ENCODE measurements around the gene SLC8A3.
"Not testable (repeated sequence)": the region's sequence is repeated elsewhere in the genome, so short reads cannot be mapped to it uniquely, and the experiment has no call there.

Gene SLC8A3, protein sequence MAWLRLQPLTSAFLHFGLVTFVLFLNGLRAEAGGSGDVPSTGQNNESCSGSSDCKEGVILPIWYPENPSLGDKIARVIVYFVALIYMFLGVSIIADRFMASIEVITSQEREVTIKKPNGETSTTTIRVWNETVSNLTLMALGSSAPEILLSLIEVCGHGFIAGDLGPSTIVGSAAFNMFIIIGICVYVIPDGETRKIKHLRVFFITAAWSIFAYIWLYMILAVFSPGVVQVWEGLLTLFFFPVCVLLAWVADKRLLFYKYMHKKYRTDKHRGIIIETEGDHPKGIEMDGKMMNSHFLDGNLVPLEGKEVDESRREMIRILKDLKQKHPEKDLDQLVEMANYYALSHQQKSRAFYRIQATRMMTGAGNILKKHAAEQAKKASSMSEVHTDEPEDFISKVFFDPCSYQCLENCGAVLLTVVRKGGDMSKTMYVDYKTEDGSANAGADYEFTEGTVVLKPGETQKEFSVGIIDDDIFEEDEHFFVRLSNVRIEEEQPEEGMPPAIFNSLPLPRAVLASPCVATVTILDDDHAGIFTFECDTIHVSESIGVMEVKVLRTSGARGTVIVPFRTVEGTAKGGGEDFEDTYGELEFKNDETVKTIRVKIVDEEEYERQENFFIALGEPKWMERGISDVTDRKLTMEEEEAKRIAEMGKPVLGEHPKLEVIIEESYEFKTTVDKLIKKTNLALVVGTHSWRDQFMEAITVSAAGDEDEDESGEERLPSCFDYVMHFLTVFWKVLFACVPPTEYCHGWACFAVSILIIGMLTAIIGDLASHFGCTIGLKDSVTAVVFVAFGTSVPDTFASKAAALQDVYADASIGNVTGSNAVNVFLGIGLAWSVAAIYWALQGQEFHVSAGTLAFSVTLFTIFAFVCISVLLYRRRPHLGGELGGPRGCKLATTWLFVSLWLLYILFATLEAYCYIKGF

DNA sequence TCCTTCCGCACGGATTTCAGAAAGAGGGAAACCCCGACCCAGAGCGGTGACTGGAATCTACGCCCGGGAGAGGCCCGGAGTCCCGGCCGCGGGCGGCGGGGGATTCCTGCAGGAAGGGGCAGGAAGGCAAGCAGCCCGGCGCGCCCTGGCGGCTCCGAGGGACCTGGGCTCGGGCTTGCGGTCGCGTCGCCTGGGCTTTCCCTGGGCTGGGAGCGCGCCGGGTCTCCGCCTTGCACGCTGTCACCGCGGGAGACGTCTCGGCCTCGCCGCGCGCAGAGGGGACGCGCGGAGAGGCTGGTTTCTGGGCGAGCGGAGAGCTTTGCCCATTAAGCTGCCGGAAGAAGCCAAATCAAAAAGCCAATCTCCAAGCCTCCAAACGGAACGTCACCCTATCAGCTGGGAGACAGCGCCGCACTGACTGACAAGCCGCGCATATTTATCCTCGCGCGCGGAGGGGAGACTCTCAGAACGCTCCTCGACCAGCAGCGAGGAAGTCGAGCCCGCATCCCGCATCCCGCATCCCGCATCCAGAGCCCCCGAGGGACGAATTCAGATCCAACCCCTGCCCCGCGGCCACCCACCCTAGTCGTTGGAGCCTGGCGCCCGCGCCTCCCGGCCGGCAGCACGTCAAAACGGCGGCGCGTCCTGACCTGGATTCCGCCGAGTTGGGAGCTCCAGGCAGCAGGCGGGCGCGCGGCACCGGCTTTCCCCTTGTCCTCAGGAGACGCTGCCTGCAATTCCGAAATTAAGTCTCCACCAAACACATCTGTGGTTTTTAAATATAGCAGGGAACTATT, at the start of gene SLC8A3:
Gene SLC8A3 (minus strand): TSS at position 293 of the 797 bp plus-strand sequence. CDS start 20,529 bp downstream, outside the sequence.
- Histone ChIP-seq H3K9ac (ENCODE audit: low read depth, low read length) (no peak within 1 kb of the TSS), H3K9me3 (ENCODE audit: control insufficient read depth, insufficient read depth, low read length) (no peaks in the 10 kb centered on the region), H3K4me3 (ENCODE audit: low read depth, low read length) (peak within 1 kb of the TSS; percentile 86), H3K27me3 (ENCODE audit: control insufficient read depth, insufficient read depth, low read length) (peaks cover 57% of the 10 kb centered on the region), H3K36me3 (ENCODE audit: control insufficient read depth, insufficient read depth, low read length) (no peaks in the 10 kb centered on the region), H3K4me1 (ENCODE audit: control insufficient read depth, insufficient read depth, low read length) (peaks cover 12% of the 10 kb centered on the region)

DNA sequence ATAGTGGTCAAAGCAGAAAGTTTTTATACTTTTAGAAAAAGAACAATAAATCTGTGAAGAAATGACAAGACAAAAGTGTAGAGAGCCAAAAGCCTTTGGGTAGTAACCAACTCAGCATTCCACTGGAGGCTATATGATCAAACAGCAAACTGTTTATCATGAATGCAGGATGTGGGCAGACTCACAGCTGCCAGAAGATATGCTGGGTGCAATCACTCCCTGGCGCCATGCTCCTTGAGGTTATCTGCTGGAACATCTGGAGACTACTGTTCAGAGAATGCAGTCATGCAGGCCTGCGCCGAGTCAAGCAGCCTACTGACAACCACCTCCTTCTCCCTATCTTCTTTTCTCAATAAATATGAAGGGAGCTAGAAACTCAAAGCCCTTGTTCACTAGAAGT, 49.0 kb upstream of the SLC8A3 start:
- H3K9ac ChIP-seq (ENCODE audit: low read depth, low read length), result no peak overlapping the region
- H3K27me3 ChIP-seq (ENCODE audit: control insufficient read depth, insufficient read depth, low read length), result peaks cover 3% of the 10 kb centered on the region
- no peak overlapping the region for H3K4me3 ChIP-seq (ENCODE audit: low read depth, low read length)
- H3K36me3 ChIP-seq (ENCODE audit: control insufficient read depth, insufficient read depth, low read length), result no peaks in the 10 kb centered on the region
- no peaks in the 10 kb centered on the region for H3K9me3 ChIP-seq (ENCODE audit: control insufficient read depth, insufficient read depth, low read length)
- H3K4me1 ChIP-seq (ENCODE audit: control insufficient read depth, insufficient read depth, low read length), result no peaks in the 10 kb centered on the region

DNA sequence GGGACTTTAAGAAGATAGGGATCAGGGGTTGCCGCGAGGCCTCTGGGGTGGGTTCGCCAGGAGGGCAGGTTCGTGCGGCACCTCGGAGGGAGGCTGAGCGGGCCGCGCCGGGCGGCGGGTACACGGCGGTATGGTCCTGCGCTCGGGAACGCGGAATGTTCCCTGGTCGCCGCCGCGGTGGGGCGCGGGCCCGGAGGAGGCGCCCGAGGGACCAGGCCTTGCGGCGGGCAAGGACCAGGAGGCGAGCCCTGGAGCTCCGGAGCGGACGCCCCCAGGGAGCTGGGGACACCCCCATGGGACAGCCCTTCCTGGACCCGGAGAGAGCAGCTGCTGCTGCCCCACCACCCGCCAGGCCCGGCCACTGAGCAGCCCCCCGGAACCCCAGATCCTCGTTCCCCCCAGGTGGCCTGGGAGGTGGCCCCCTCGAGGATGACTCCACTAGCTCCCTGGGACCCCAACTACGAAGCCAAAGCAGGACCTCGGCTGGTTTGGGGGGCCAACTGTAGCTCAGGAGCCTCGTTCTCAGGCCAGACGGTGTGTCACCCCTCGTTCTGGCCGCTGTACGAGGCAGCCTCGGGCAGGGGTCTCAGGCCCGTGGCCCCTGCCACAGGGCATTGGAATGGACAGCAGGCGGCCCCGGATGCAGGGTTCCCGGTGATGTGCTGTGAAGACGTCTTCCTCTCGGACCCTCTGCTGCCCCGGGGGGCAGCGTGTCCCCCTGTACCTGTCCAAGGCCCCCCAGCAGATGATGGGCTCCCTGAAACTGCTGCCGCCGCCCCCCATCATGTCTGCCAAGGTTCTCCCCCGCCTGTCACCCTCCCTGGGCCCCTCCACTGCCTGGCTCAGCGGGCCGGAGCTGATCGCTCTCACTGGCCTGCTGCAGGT, 45.6 kb upstream of the SLC8A3 start:
- peaks cover 7% of the 10 kb centered on the region for H3K4me1 ChIP-seq (ENCODE audit: control insufficient read depth, insufficient read depth, low read length)

DNA sequence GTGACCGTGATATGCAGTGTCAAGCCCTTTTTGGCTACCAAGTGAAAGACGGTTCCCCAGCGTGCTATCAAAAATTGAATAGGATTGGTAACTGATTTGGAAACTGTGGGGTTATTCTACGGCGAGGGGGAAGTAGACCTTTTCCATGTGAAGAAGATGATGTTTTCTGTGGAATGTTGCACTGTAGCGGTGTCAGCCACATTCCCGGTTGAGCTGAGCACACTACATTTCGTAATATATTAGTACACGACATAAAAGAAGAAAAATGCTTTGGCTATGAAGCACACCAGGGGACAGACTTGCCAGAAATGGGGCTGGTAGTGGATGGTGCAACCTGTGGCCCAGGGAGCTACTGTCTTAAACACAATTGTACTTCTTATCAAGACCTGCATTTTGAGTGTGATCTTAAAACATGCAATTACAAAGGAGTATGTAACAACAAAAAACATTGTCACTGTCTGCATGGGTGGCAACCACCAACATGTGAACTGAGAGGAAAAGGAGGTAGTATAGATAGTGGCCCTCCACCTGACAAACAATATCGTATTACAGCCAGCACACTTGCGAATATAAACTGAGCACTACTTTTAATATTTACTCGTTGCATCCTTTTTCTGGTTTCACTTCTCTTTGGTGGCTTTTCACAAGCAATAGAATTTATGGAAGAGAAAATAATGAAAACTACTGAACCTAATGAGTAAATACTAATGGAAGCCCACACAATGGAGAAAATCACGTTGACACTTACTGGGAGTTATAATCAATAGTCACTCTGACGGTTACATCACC, 43.2 kb upstream of the SLC8A3 start:
- H3K36me3 ChIP-seq (ENCODE audit: control insufficient read depth, insufficient read depth, low read length); H3K27me3 ChIP-seq (ENCODE audit: control insufficient read depth, insufficient read depth, low read length); H3K4me1 ChIP-seq (ENCODE audit: control insufficient read depth, insufficient read depth, low read length); H3K4me3 ChIP-seq (ENCODE audit: low read depth, low read length); H3K9me3 ChIP-seq (ENCODE audit: control insufficient read depth, insufficient read depth, low read length); H3K9ac ChIP-seq (ENCODE audit: low read depth, low read length): not testable (repeated sequence)

More for the DNA sequence above, 45.6 kb upstream of the SLC8A3 start:
- Histone ChIP-seq H3K9ac (ENCODE audit: low read depth, low read length) (no peak overlapping the region), H3K4me3 (ENCODE audit: low read depth, low read length) (no peak overlapping the region), H3K36me3 (ENCODE audit: control insufficient read depth, insufficient read depth, low read length) (no peaks in the 10 kb centered on the region), H3K27me3 (ENCODE audit: control insufficient read depth, insufficient read depth, low read length) (peaks cover 3% of the 10 kb centered on the region), H3K9me3 (ENCODE audit: control insufficient read depth, insufficient read depth, low read length) (no peaks in the 10 kb centered on the region)

DNA sequence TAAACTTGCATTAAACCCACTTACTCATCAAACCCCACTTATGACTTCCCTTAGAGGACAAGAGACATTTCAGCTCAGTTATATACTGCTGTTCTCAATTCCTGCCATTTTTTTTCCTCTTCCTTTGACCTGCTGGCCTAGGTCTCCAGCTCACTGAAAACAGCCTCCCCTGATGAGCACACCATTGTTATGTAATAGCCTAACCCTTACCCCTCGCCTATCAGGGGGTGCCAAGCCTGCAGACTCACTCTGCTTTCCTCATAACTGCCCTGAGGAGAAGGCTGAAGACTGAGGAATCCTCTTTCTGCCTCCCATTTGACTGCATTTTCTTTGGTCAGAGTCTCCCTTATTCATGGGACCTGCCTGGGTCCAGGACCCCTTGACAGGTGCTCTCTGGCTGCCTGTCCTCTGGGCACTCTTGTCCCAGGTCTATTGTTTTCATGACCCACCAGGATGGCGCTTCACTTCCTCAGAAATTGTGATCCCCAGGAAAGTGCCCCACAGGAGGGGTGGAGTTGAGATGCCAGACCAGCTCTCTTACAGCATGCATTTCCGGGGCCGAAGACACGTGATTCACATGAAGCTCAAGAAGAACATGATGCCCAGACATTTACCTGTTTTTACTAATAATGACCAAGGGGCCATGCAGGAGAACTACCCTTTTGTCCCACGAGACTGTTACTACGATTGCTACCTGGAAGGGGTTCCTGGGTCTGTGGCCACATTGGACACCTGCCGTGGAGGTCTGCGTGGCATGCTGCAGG, 41.3 kb upstream of the SLC8A3 start:
- not testable (repeated sequence) for H3K27me3 ChIP-seq (ENCODE audit: control insufficient read depth, insufficient read depth, low read length); H3K4me3 ChIP-seq (ENCODE audit: low read depth, low read length); H3K9ac ChIP-seq (ENCODE audit: low read depth, low read length)

DNA sequence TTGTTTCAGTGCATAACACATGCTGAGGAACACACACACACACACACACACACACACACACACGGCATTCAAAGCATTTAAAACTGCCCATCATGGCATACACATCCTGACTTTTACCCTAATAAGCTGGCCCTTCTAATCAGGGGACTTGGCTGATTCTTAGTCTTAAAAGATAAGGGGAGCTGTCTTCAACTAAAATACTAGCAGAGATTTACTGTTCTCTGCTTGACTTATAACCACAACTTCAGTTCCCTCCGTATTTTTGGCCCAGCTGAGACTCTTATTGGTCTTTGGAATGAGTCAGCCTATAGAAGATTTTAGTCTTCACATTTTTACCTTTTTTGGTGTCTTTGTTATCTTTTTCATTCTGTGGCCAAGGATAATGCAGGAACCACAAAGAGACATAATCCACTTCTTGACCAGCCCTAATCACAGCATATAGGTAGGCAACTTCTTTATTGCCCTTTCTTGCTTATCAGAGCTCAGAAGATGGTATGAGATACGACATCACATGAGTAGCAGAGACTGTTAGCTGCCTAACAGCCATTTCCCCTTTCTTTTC, 25.1 kb upstream of the SLC8A3 start:
- Histone ChIP-seq H3K4me1 (ENCODE audit: control insufficient read depth, insufficient read depth, low read length) (peaks cover 9% of the 10 kb centered on the region), H3K9me3 (ENCODE audit: control insufficient read depth, insufficient read depth, low read length) (no peaks in the 10 kb centered on the region), H3K27me3 (ENCODE audit: control insufficient read depth, insufficient read depth, low read length) (no peaks in the 10 kb centered on the region), H3K36me3 (ENCODE audit: control insufficient read depth, insufficient read depth, low read length) (no peaks in the 10 kb centered on the region), H3K4me3 (ENCODE audit: low read depth, low read length) (no peak overlapping the region), H3K9ac (ENCODE audit: low read depth, low read length) (no peak overlapping the region)

More for the DNA sequence above, 41.3 kb upstream of the SLC8A3 start:
- H3K36me3 ChIP-seq (ENCODE audit: control insufficient read depth, insufficient read depth, low read length); H3K9me3 ChIP-seq (ENCODE audit: control insufficient read depth, insufficient read depth, low read length); H3K4me1 ChIP-seq (ENCODE audit: control insufficient read depth, insufficient read depth, low read length): not testable (repeated sequence)

DNA sequence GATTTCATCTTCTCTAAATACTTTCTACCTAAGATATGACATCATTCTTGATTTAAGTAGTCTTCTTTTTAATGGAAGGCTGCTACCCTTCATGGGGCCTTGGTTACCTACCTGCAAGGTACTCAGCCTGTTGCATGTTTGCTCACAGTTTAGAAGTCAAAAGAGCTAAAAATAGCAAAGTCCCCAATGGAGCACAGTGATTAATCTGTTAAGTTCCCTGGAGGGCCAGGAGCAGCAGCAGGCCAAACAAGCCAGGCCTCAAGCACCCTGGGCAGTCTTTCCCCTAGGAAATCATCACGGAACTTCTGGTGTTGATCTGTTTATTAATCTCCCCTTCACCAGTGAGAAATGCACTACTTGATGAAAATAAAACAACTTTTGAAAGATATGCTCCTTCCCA, 24.0 kb upstream of the SLC8A3 start:
- no peaks in the 10 kb centered on the region for H3K27me3 ChIP-seq (ENCODE audit: control insufficient read depth, insufficient read depth, low read length)

DNA sequence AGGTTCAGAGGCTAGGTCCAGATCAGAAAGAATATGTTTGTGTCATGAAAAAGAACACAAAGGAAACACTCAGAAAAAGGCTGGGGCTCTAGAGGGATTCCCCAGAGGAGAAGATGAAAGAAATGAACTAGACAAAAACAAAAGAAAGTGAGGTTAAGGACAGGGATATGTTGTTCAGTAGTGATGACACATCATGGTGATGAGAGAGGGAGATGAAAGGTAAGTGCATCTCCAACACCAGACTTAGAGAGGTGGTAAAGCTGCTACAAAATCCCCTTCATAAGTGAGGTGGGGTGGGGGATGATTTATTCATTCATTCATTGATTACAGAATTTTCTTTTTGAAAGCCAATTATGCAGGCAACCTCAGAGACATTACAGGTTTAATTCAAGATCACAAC, 19.6 kb upstream of the SLC8A3 start:
- peaks cover 9% of the 10 kb centered on the region for H3K4me1 ChIP-seq (ENCODE audit: control insufficient read depth, insufficient read depth, low read length)
- no peak overlapping the region for H3K9ac ChIP-seq (ENCODE audit: low read depth, low read length)
- no peaks in the 10 kb centered on the region for H3K36me3 ChIP-seq (ENCODE audit: control insufficient read depth, insufficient read depth, low read length)
- H3K4me3 ChIP-seq (ENCODE audit: low read depth, low read length), result no peak overlapping the region
- no peaks in the 10 kb centered on the region for H3K9me3 ChIP-seq (ENCODE audit: control insufficient read depth, insufficient read depth, low read length)
- H3K27me3 ChIP-seq (ENCODE audit: control insufficient read depth, insufficient read depth, low read length), result no peaks in the 10 kb centered on the region

More for the DNA sequence above, 24.0 kb upstream of the SLC8A3 start:
- Histone ChIP-seq H3K9ac (ENCODE audit: low read depth, low read length) (no peak overlapping the region), H3K36me3 (ENCODE audit: control insufficient read depth, insufficient read depth, low read length) (no peaks in the 10 kb centered on the region), H3K4me1 (ENCODE audit: control insufficient read depth, insufficient read depth, low read length) (peaks cover 9% of the 10 kb centered on the region), H3K9me3 (ENCODE audit: control insufficient read depth, insufficient read depth, low read length) (no peaks in the 10 kb centered on the region), H3K4me3 (ENCODE audit: low read depth, low read length) (no peak overlapping the region)

DNA sequence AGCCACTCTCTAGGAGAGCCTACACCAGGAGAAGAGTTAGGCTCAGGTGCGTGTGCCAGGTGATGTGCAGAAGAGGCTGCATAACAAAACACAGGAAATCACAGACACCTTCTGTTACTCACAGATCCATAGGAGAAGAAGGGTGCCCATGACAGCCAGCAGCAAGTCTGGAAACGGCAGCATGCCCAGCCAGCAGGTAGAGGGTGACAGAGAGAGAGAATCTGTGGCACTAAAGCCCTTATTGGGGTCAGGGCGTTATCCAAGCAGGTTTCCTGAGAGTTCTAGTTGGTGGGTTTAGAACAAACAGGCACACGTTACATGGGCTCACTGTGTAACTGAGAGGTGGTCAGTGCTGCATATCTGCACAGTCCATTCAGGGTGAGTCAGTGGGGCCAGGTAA, 14.9 kb upstream of the SLC8A3 start:
- H3K4me1 ChIP-seq (ENCODE audit: control insufficient read depth, insufficient read depth, low read length), result no peaks in the 10 kb centered on the region
- H3K9me3 ChIP-seq (ENCODE audit: control insufficient read depth, insufficient read depth, low read length), result no peaks in the 10 kb centered on the region
- no peak overlapping the region for H3K9ac ChIP-seq (ENCODE audit: low read depth, low read length)
- H3K36me3 ChIP-seq (ENCODE audit: control insufficient read depth, insufficient read depth, low read length), result no peaks in the 10 kb centered on the region
- H3K4me3 ChIP-seq (ENCODE audit: low read depth, low read length), result no peak overlapping the region
- no peaks in the 10 kb centered on the region for H3K27me3 ChIP-seq (ENCODE audit: control insufficient read depth, insufficient read depth, low read length)

Data from iPS-15b (cell line).